H9 (cell line): ENCODE data around the gene NCDN. TPM values are rescaled to one million over a fixed set of nuclear protein-coding genes. Genes with fewer than 3 reads are reported as not detected.

ENCODE experiments used
- DNase-seq: peaks from one replicate; pipeline ENCODE4 v3.0.0-alpha.2; 2017
- H2AFZ ChIP-seq: one replicate; pipeline ENCODE4 v1.6.1; 2013; ENCODE audit warnings: mild to moderate bottlenecking, low read length, control low read depth, moderate library complexity
- H2AK5ac ChIP-seq: 2 replicates; pipeline ENCODE4 v1.6.1; 2013; ENCODE audit warnings: low read length, control low read depth, mixed read lengths; ENCODE audit not compliant: insufficient read length
- H2BK120ac ChIP-seq: one replicate; pipeline ENCODE4 v1.6.1; 2013; ENCODE audit warnings: low read depth, mild to moderate bottlenecking, low read length, control low read depth, inconsistent platforms; ENCODE audit not compliant: poor library complexity, severe bottlenecking
- H2BK12ac ChIP-seq: 2 replicates; pipeline ENCODE4 v1.6.1; 2013; ENCODE audit warnings: low read length, control low read depth, mixed read lengths, low read depth; ENCODE audit not compliant: insufficient read length
- H2BK15ac ChIP-seq: 2 replicates; pipeline ENCODE4 v1.6.1; 2013; ENCODE audit warnings: low read depth, low read length, control low read depth
- H2BK20ac ChIP-seq: one replicate; pipeline ENCODE4 v1.6.1; 2013; ENCODE audit warnings: low read depth, mild to moderate bottlenecking, low read length, control low read depth, inconsistent platforms; ENCODE audit not compliant: poor library complexity, severe bottlenecking
- H2BK5ac ChIP-seq: 2 replicates; pipeline ENCODE4 v1.6.1; 2013; ENCODE audit warnings: low read length, control low read depth, mixed read lengths; ENCODE audit not compliant: insufficient read length
- H3K14ac ChIP-seq: 2 replicates; pipeline ENCODE4 v1.6.1; 2013; ENCODE audit warnings: low read length, control low read depth; ENCODE audit not compliant: insufficient read depth
- H3K18ac ChIP-seq: 2 replicates; pipeline ENCODE4 v1.6.1; 2013; ENCODE audit warnings: low read depth, mild to moderate bottlenecking, mixed read lengths, low read length, control low read depth; ENCODE audit not compliant: insufficient read length
- H3K23ac ChIP-seq: 2 replicates; pipeline ENCODE4 v1.6.1; 2013; ENCODE audit warnings: low read length, control low read depth, mixed read lengths, low read depth; ENCODE audit not compliant: insufficient read length
- H3K23me2 ChIP-seq: 2 replicates; pipeline ENCODE4 v1.6.1; 2013; ENCODE audit warnings: low read depth, mild to moderate bottlenecking, mixed read lengths, low read length, control low read depth; ENCODE audit not compliant: insufficient read length, poor library complexity, severe bottlenecking
- H3K27ac ChIP-seq: 2 replicates; pipeline ENCODE4 v1.5.1; 2013; ENCODE audit warnings: low read length, control low read depth, mixed read lengths, low read depth; ENCODE audit not compliant: insufficient read length
- H3K27me3 ChIP-seq: 2 replicates; pipeline ENCODE4 v1.6.1; 2013; ENCODE audit warnings: low read length, control low read depth, inconsistent platforms; ENCODE audit not compliant: insufficient read depth
- H3K4ac ChIP-seq: 2 replicates; pipeline ENCODE4 v1.6.1; 2013; ENCODE audit warnings: low read depth, mild to moderate bottlenecking, control low read depth, inconsistent platforms, low read length, moderate library complexity
- H3K4me1 ChIP-seq: 2 replicates; pipeline ENCODE4 v1.6.1; 2013; ENCODE audit warnings: low read length, control low read depth, inconsistent platforms; ENCODE audit not compliant: insufficient read depth
- H3K4me2 ChIP-seq: 2 replicates; pipeline ENCODE4 v1.6.1; 2013; ENCODE audit warnings: low read length, control low read depth, mixed read lengths; ENCODE audit not compliant: insufficient read length, insufficient read depth
- H3K56ac ChIP-seq: 2 replicates; pipeline ENCODE4 v1.6.1; 2013; ENCODE audit warnings: low read depth, mild to moderate bottlenecking, mixed read lengths, low read length, control low read depth; ENCODE audit not compliant: insufficient read length
- H3K79me1 ChIP-seq: 2 replicates; pipeline ENCODE4 v1.6.1; 2013; ENCODE audit warnings: low read depth, mild to moderate bottlenecking, moderate library complexity, low read length, control low read depth, inconsistent platforms; ENCODE audit not compliant: insufficient read depth, poor library complexity, severe bottlenecking
- H3K79me2 ChIP-seq: 2 replicates; pipeline ENCODE4 v1.6.1; 2013; ENCODE audit warnings: low read length, control low read depth, inconsistent platforms; ENCODE audit not compliant: insufficient read depth
- H3K9ac ChIP-seq: 2 replicates; pipeline ENCODE4 v1.6.1; 2013; ENCODE audit warnings: low read length, control low read depth, mixed read lengths; ENCODE audit not compliant: insufficient read length; ENCODE audit errors: extremely low read depth
- H3K9me3 ChIP-seq: one replicate; pipeline ENCODE4 v1.6.1; 2013; ENCODE audit warnings: low read depth, low read length, inconsistent platforms; ENCODE audit not compliant: control insufficient read depth
- H3T11ph ChIP-seq: one replicate; pipeline ENCODE4 v1.6.1; 2013; ENCODE audit warnings: mild to moderate bottlenecking, low read length, control low read depth, inconsistent platforms
- H4K20me1 ChIP-seq: one replicate; pipeline ENCODE4 v1.6.1; 2013; ENCODE audit not compliant: control insufficient read depth, insufficient read length, insufficient read depth
- H4K5ac ChIP-seq: 2 replicates; pipeline ENCODE4 v1.6.1; 2013; ENCODE audit warnings: low read depth, mild to moderate bottlenecking, mixed read lengths, low read length, control low read depth; ENCODE audit not compliant: insufficient read length
- H4K8ac ChIP-seq: replicated peaks from 2 replicates; pipeline ENCODE4 v1.6.1; 2013; ENCODE audit warnings: low read length, control low read depth, mixed read lengths, low read depth; ENCODE audit not compliant: insufficient read length
- H4K91ac ChIP-seq: 2 replicates; pipeline ENCODE4 v1.6.1; 2013; ENCODE audit warnings: low read depth, mild to moderate bottlenecking, moderate library complexity, mixed read lengths, low read length, control low read depth; ENCODE audit not compliant: insufficient read length
- H3K27ac Mint-ChIP-seq, 3 experiments: 2 replicates in 2 of 3; 3 replicates in 1 of 3; pipeline ENCODE4 v1.8.0; 2020 to 2021; ENCODE audit warnings: mixed read lengths in 3 of 3, mild to moderate bottlenecking in 1 of 3, moderate library complexity in 1 of 3
- H3K27me3 Mint-ChIP-seq: 2 replicates; pipeline ENCODE4 v1.8.0; 2021; ENCODE audit warnings: low read depth, mild to moderate bottlenecking, moderate library complexity, mixed read lengths
- H3K36me3 Mint-ChIP-seq, 3 experiments: 2 replicates in 2 of 3; 3 replicates in 1 of 3; pipeline ENCODE4 v1.8.0; 2020 to 2021; ENCODE audit warnings: low read depth in 3 of 3, mixed read lengths in 3 of 3; ENCODE audit not compliant: insufficient read depth in 1 of 3
- H3K4me1 Mint-ChIP-seq, 2 experiments: 2 replicates each; pipeline ENCODE4 v1.8.0; 2020; ENCODE audit warnings: mixed read lengths in 2 of 2
- H3K4me3 Mint-ChIP-seq, 2 experiments: 2 replicates in 1 of 2; 3 replicates in 1 of 2; pipeline ENCODE4 v1.8.0; 2020 to 2021; ENCODE audit warnings: mild to moderate bottlenecking in 2 of 2, mixed read lengths in 2 of 2, moderate library complexity in 1 of 2
- H3K9me3 Mint-ChIP-seq, 2 experiments: 2 replicates in 1 of 2; 3 replicates in 1 of 2; pipeline ENCODE4 v1.8.0; 2020; ENCODE audit warnings: mild to moderate bottlenecking in 2 of 2, mixed read lengths in 2 of 2, moderate library complexity in 1 of 2
- WGBS: extraction: QIAGEN DNeasy Blood & Tissue Kit; methylation state at CpG from one replicate; pipeline ENCODE4 v1.1.7; 2013; ENCODE audit warnings: missing lambda C conversion rate, low lambda C conversion rate, mixed read lengths; ENCODE audit not compliant: insufficient read length; ENCODE audit errors: extremely low coverage; 5-methylcytosine and 5-hydroxymethylcytosine counted together
- total RNA-seq: library from RNA; stranded (reverse); gene quantifications from 2 replicates; pipeline ENCODE4 v1.2.1, GENCODE V29; 2021
- TF ChIP-seq, protein P1 (sequence below): fragments of 200-600 bp; sonication (generic); conservative IDR thresholded peaks from 3 replicates; pipeline ENCODE4 v1.8.0; 2021; ENCODE audit warnings: antibody characterized with exemption, mild to moderate bottlenecking

The NCDN gene
- total RNA-seq, 1 experiment from 2014 or later: 44.2 TPM

DNA sequence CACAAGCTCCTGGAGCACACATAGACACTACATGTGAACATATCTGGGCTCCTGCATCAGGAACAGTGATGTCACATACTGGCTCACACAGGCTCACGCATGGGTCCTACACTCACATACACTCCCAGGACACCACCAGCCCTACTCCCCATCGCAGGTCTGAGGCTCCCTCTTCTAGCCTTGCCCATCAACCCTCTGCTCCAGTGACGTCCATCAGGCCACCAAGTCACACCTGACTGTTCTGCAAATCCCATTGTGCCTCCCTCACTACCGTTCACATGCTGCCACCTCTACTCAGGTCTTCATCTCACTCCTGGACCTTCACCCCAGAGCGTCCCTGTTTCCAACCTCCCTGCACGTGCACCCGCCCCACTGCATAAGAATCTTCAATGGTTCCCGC lies 33.6 kb downstream of the NCDN start:
- Histone ChIP-seq H3T11ph (no peak overlapping the region), H3K4me1 (no peaks in the 10 kb centered on the region), H3K4me2 (no peak overlapping the region), H3K14ac (no peak overlapping the region), H4K20me1 (peaks cover 2% of the 10 kb centered on the region), H2BK5ac (no peak overlapping the region), H2AFZ (no peak overlapping the region), H2AK5ac (no peak overlapping the region), H4K5ac (no peak overlapping the region), H3K79me2 (no peaks in the 10 kb centered on the region), H4K91ac (no peak overlapping the region), H3K9ac (no peak overlapping the region), H2BK20ac (no peak overlapping the region), H3K18ac (no peak overlapping the region), H3K9me3 (no peaks in the 10 kb centered on the region), H3K4ac (no peak overlapping the region), H3K23me2 (no peaks in the 10 kb centered on the region), H3K27ac (no peak overlapping the region), H2BK15ac (no peak overlapping the region), H4K8ac (no peak overlapping the region), H2BK12ac (no peak overlapping the region), H3K79me1 (no peaks in the 10 kb centered on the region), H2BK120ac (no peak overlapping the region), H3K27me3 (no peaks in the 10 kb centered on the region), H3K23ac (no peak overlapping the region), H3K56ac (no peak overlapping the region)
- peaks cover 5 to 8% of the 10 kb centered on the region in 2 experiments for H3K4me1 Mint-ChIP-seq
- WGBS: no CpG with 5 or more reads among the region's 8 CpGs
- DNase-seq: no peak
- peak overlapping the region; percentile 43 to 52 (median 47); a peak in 3 of 7 replicates for H3K27ac Mint-ChIP-seq
- TF ChIP-seq, protein P1, sequence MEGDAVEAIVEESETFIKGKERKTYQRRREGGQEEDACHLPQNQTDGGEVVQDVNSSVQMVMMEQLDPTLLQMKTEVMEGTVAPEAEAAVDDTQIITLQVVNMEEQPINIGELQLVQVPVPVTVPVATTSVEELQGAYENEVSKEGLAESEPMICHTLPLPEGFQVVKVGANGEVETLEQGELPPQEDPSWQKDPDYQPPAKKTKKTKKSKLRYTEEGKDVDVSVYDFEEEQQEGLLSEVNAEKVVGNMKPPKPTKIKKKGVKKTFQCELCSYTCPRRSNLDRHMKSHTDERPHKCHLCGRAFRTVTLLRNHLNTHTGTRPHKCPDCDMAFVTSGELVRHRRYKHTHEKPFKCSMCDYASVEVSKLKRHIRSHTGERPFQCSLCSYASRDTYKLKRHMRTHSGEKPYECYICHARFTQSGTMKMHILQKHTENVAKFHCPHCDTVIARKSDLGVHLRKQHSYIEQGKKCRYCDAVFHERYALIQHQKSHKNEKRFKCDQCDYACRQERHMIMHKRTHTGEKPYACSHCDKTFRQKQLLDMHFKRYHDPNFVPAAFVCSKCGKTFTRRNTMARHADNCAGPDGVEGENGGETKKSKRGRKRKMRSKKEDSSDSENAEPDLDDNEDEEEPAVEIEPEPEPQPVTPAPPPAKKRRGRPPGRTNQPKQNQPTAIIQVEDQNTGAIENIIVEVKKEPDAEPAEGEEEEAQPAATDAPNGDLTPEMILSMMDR: no peak
- peaks cover 2% of the 10 kb centered on the region; the same call in 1 of the 2 replicates for H3K27me3 Mint-ChIP-seq
- H3K9me3 Mint-ChIP-seq: no peaks in the 10 kb centered on the region; a peak in 1 of 5 replicates
- H3K4me3 Mint-ChIP-seq: no peak overlapping the region; a peak in 1 of 5 replicates
- peaks cover 0 to 3% (median 0%) of the 10 kb centered on the region in 3 experiments; a peak in 1 of 7 replicates for H3K36me3 Mint-ChIP-seq
